Endodermal cell (in vitro differentiated cells): ENCODE results near the gene CAVIN2. TPM values are rescaled to one million over a fixed set of nuclear protein-coding genes. Genes with fewer than 3 reads are reported as not detected.

ENCODE experiments used
- DNase-seq: peaks from one replicate; pipeline ENCODE4 v3.0.0-alpha.2; 2017
- H3K27ac ChIP-seq: 2 replicates; pipeline ENCODE4 v1.5.1; 2013; ENCODE audit warnings: mild to moderate bottlenecking, low read depth, low read length, moderate library complexity
- H3K27me3 ChIP-seq: 2 replicates; pipeline ENCODE4 v1.6.1; 2013; ENCODE audit warnings: mild to moderate bottlenecking, low read length, moderate library complexity; ENCODE audit not compliant: insufficient read depth, control insufficient read depth, poor library complexity, severe bottlenecking
- H3K36me3 ChIP-seq: 2 replicates; pipeline ENCODE4 v1.7.0; 2013; ENCODE audit warnings: mild to moderate bottlenecking, low read length, moderate library complexity; ENCODE audit not compliant: control insufficient read depth, insufficient read depth
- H3K4me1 ChIP-seq: one replicate; pipeline ENCODE4 v1.7.0; 2013; ENCODE audit warnings: low read length; ENCODE audit not compliant: control insufficient read depth, insufficient read depth
- H3K4me3 ChIP-seq: 2 replicates; pipeline ENCODE4 v1.5.1; 2013; ENCODE audit warnings: mild to moderate bottlenecking, low read length, moderate library complexity
- H3K9ac ChIP-seq: 2 replicates; pipeline ENCODE4 v1.6.1; 2013; ENCODE audit warnings: mild to moderate bottlenecking, low read length, moderate library complexity; ENCODE audit not compliant: poor library complexity, severe bottlenecking; ENCODE audit errors: extremely low read depth
- H3K9me3 ChIP-seq: 2 replicates; pipeline ENCODE4 v1.6.1; 2013; ENCODE audit warnings: mild to moderate bottlenecking, low read length, moderate library complexity; ENCODE audit not compliant: control insufficient read depth
- H3K27ac Mint-ChIP-seq: 2 replicates; pipeline ENCODE4 v1.8.0; 2020; ENCODE audit warnings: mixed read lengths
- H3K27me3 Mint-ChIP-seq: 2 replicates; pipeline ENCODE4 v1.8.0; 2021; ENCODE audit warnings: mild to moderate bottlenecking, mixed read lengths; ENCODE audit not compliant: insufficient read depth
- H3K36me3 Mint-ChIP-seq: 2 replicates; pipeline ENCODE4 v1.8.0; 2020; ENCODE audit warnings: low read depth, mixed read lengths
- H3K4me1 Mint-ChIP-seq: 2 replicates; pipeline ENCODE4 v1.8.0; 2020; ENCODE audit warnings: mixed read lengths
- H3K4me3 Mint-ChIP-seq: 2 replicates; pipeline ENCODE4 v1.8.0; 2020; ENCODE audit warnings: mild to moderate bottlenecking, moderate library complexity, mixed read lengths
- H3K9me3 Mint-ChIP-seq: 2 replicates; pipeline ENCODE4 v1.8.0; 2020; ENCODE audit warnings: mild to moderate bottlenecking, mixed read lengths
- CTCF ChIP-seq: fragments of 200-600 bp; sonication (generic); conservative IDR thresholded peaks from 2 replicates; pipeline ENCODE4 v1.5.0; 2021; ENCODE audit warnings: antibody characterized with exemption, mild to moderate bottlenecking
- WGBS, 2 experiments: methylation state at CpG; one replicate each; pipeline versions ENCODE4 v1.1.5 to v1.1.7; 2013; ENCODE audit warnings: missing lambda C conversion rate in 2 of 2, mixed read lengths in 1 of 2; ENCODE audit not compliant: insufficient coverage in 1 of 2, insufficient read length in 1 of 2; 5-methylcytosine and 5-hydroxymethylcytosine counted together
- total RNA-seq, 2 donors: library from RNA; stranded (reverse); fragmentation: NEBNext Ultra II Directional in 1 of 2; extraction: Animal tissue kit (Norgen Biotek cat#: 25700) in 1 of 2; gene quantifications; 2 replicates in 1 of 2; 3 replicates in 1 of 2; pipeline ENCODE4 v1.2.1, GENCODE V29; 2021

The CAVIN2 gene
- total RNA-seq, 2 donors from 2014 or later, result not detected

- Histone ChIP-seq H3K9me3 (no peaks in the 10 kb centered on the region), H3K27ac (no peak overlapping the region), H3K4me1 (no peaks in the 10 kb centered on the region), H3K9ac (no peak overlapping the region), H3K27me3 (no peaks in the 10 kb centered on the region), H3K4me3 (no peak overlapping the region), H3K36me3 (no peaks in the 10 kb centered on the region)
- no peak for DNase-seq
- no peaks in the 10 kb centered on the region for H3K4me1 Mint-ChIP-seq
- H3K27me3 Mint-ChIP-seq, result no peaks in the 10 kb centered on the region
- H3K4me3 Mint-ChIP-seq, result no peak overlapping the region
- TF ChIP-seq CTCF, result no peak
- 83% methylated on average over 1 of the region's 1 CpG; no CpG with 5 or more reads in 1 of the 2 experiments for WGBS, 2 experiments
- H3K9me3 Mint-ChIP-seq, result peaks cover 4% of the 10 kb centered on the region
- no peaks in the 10 kb centered on the region for H3K36me3 Mint-ChIP-seq
- no peak overlapping the region for H3K27ac Mint-ChIP-seq
Measured at GRCh38 chr2:191806396-191806795, 40.5 kb downstream of the CAVIN2 start.

GRCh38 chr2:191804766-191805165, 42.1 kb downstream of the CAVIN2 start:
- Histone ChIP-seq H3K4me3 (no peak overlapping the region), H3K9ac (no peak overlapping the region), H3K27ac (no peak overlapping the region), H3K36me3 (no peaks in the 10 kb centered on the region), H3K9me3 (no peaks in the 10 kb centered on the region), H3K4me1 (no peaks in the 10 kb centered on the region), H3K27me3 (no peaks in the 10 kb centered on the region)
- WGBS, 2 experiments, result 90 to 91% methylated on average over 8 to 9 of the region's 9 CpGs
- H3K4me1 Mint-ChIP-seq, result no peaks in the 10 kb centered on the region
- no peaks in the 10 kb centered on the region for H3K27me3 Mint-ChIP-seq
- H3K36me3 Mint-ChIP-seq, result no peaks in the 10 kb centered on the region
- no peak overlapping the region for H3K27ac Mint-ChIP-seq
- DNase-seq, result no peak
- TF ChIP-seq CTCF, result no peak
- H3K4me3 Mint-ChIP-seq, result no peak overlapping the region
- H3K9me3 Mint-ChIP-seq, result peaks cover 6% of the 10 kb centered on the region

DNA sequence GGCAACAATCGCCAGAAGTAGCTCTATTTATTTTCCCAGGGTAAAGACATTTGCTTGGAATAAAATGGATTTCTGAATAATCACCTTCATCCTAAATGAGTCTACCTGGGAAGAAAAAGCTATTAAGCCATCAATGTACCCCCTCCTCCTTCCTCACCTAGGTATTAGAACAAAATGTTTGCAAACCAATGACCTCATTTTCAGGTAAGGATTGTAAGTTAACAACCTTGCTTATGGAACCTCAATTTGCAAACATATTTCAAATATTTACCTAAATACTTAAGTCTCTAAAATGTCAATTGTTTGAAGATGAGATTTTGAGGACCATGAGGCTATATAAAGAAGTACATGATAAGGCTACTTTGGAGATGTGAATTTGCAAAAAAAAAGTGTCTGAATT, 43.9 kb downstream of the CAVIN2 start:
- 96% methylated on average over 1 of the region's 1 CpG; no CpG with 5 or more reads in 1 of the 2 experiments for WGBS, 2 experiments
- H3K9ac ChIP-seq, result no peak overlapping the region
- H3K36me3 Mint-ChIP-seq, result no peaks in the 10 kb centered on the region
- no peak overlapping the region for H3K4me3 Mint-ChIP-seq
- no peaks in the 10 kb centered on the region for H3K27me3 ChIP-seq
- no peak overlapping the region for H3K27ac Mint-ChIP-seq
- no peaks in the 10 kb centered on the region for H3K4me1 Mint-ChIP-seq
- no peaks in the 10 kb centered on the region for H3K4me1 ChIP-seq
- no peak for TF ChIP-seq CTCF
- no peaks in the 10 kb centered on the region for H3K9me3 ChIP-seq
- H3K27me3 Mint-ChIP-seq, result no peaks in the 10 kb centered on the region
- H3K27ac ChIP-seq, result no peak overlapping the region
- no peaks in the 10 kb centered on the region for H3K36me3 ChIP-seq
- DNase-seq, result no peak
- H3K4me3 ChIP-seq, result no peak overlapping the region
- peaks cover 4% of the 10 kb centered on the region for H3K9me3 Mint-ChIP-seq
